A673 (cell line): Measurements from ENCODE around the gene CTXND2.

Source experiments
- CTCF ChIP-seq: fragments of 300-800, 200-600 bp; sonication (generic); conservative IDR thresholded peaks from 2 replicates; pipeline ENCODE4 v1.5.1; 2017; ENCODE audit warnings: low read depth, mild to moderate bottlenecking, antibody characterized with exemption, low read length, moderate library complexity, mixed read lengths
- EZH2 ChIP-seq: fragments of 200-600 bp; sonication (generic); IDR thresholded peaks from 2 replicates; pipeline ENCODE4 v1.6.1; 2017; ENCODE audit warnings: borderline replicate concordance, low read depth, mild to moderate bottlenecking, mixed read lengths, antibody characterized with exemption, low read length; ENCODE audit not compliant: poor library complexity, severe bottlenecking

GRCh38 chr1:150931773-150932172, 44.8 kb downstream of the CTXND2 start:
- no peak for TF ChIP-seq CTCF
- no peak for TF ChIP-seq EZH2
